Cortex of kidney (tissue), 1 donor: ENCODE data around the gene MYCBPAP.

Experiments used
- DNase-seq: peaks from one replicate; lab custom pipeline; 2025; lab: John Stamatoyannopoulos, UW

Gene MYCBPAP

GRCh38 chr17:50507871-50508572 lies at the start of gene MYCBPAP:
Gene MYCBPAP, plus strand, starts transcription at chr17:50508439. Its CDS starts 236 bp downstream, at chr17:50508675.
- DNase-seq: no peak

GRCh38 chr17:50458701-50459676 lies 49.2 kb upstream of the MYCBPAP start:
- no peak for DNase-seq

- no peak for DNase-seq
Measured at GRCh38 chr17:50459756-50460155, 48.5 kb upstream of the MYCBPAP start.

- no peak for DNase-seq
Measured at GRCh38 chr17:50460831-50461526, 47.3 kb upstream of the MYCBPAP start.

- DNase-seq: no peak
Measured at GRCh38 chr17:50461550-50462132, 46.6 kb upstream of the MYCBPAP start.

GRCh38 chr17:50462446-50462845 lies 45.8 kb upstream of the MYCBPAP start:
- no peak for DNase-seq

- DNase-seq: no peak
Measured at GRCh38 chr17:50464121-50464520, 44.1 kb upstream of the MYCBPAP start.

- no peak for DNase-seq
Measured at GRCh38 chr17:50464736-50465135, 43.5 kb upstream of the MYCBPAP start.

GRCh38 chr17:50465171-50465570 lies 43.1 kb upstream of the MYCBPAP start:
- DNase-seq: no peak

GRCh38 chr17:50465635-50466034 lies 42.6 kb upstream of the MYCBPAP start:
- no peak for DNase-seq

- DNase-seq: no peak
Measured at GRCh38 chr17:50466371-50467113, 41.7 kb upstream of the MYCBPAP start.

GRCh38 chr17:50467114-50467854 lies 41.0 kb upstream of the MYCBPAP start:
- DNase-seq: no peak

- no peak for DNase-seq
Measured at GRCh38 chr17:50467855-50468303, 40.4 kb upstream of the MYCBPAP start.

GRCh38 chr17:50468304-50469207 lies 39.7 kb upstream of the MYCBPAP start, which contains the start of gene CHAD:
Gene CHAD, minus strand, starts transcription at chr17:50468880. Its CDS starts 67 bp downstream, at chr17:50468813.
- no peak for DNase-seq

- no peak for DNase-seq
Measured at GRCh38 chr17:50469208-50469605, 39.0 kb upstream of the MYCBPAP start.

- DNase-seq: no peak
Measured at GRCh38 chr17:50469671-50470305, 38.5 kb upstream of the MYCBPAP start.

GRCh38 chr17:50470426-50470825 lies 37.8 kb upstream of the MYCBPAP start:
- no peak for DNase-seq

- DNase-seq: no peak
Measured at GRCh38 chr17:50471009-50471905, 37.0 kb upstream of the MYCBPAP start.
